Measurements from ENCODE around the gene PRRC2C.

DNA sequence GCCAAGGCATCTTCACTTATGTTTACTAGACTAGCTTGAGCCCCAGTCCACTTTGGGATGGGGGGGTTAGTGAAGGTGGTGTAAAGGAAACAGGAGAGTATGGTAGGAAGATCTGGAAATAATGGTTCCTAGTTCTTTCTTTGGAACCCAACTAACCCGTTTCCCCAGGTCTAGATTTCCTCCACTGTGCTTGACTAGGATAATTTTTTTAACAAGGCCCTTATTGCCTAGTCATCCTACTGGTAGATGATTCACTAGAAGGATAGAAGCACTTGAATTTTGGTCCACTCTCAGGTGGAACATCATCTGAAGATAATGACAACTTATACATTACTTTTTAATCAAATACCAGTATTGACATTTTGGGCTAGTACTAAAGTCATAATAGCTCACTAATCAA lies 90.8 kb downstream of the PRRC2C start:
- no peak for TF ChIP-seq POLR2A (IDR thresholded peaks at IDR 0.05)
- TF ChIP-seq, protein P1, sequence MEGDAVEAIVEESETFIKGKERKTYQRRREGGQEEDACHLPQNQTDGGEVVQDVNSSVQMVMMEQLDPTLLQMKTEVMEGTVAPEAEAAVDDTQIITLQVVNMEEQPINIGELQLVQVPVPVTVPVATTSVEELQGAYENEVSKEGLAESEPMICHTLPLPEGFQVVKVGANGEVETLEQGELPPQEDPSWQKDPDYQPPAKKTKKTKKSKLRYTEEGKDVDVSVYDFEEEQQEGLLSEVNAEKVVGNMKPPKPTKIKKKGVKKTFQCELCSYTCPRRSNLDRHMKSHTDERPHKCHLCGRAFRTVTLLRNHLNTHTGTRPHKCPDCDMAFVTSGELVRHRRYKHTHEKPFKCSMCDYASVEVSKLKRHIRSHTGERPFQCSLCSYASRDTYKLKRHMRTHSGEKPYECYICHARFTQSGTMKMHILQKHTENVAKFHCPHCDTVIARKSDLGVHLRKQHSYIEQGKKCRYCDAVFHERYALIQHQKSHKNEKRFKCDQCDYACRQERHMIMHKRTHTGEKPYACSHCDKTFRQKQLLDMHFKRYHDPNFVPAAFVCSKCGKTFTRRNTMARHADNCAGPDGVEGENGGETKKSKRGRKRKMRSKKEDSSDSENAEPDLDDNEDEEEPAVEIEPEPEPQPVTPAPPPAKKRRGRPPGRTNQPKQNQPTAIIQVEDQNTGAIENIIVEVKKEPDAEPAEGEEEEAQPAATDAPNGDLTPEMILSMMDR (IDR thresholded peaks at IDR 0.05), result no peak

All from Peyer's patch (tissue), 4 donors.